ENCODE data around the gene NRAS. TPM values are rescaled to one million over a fixed set of nuclear protein-coding genes. Genes with fewer than 3 reads are reported as not detected.

NRAS gene
- polyA plus RNA-seq, 6 donors from 2014 or later, result 36.5 to 53.8 (median 46.8) TPM

DNA sequence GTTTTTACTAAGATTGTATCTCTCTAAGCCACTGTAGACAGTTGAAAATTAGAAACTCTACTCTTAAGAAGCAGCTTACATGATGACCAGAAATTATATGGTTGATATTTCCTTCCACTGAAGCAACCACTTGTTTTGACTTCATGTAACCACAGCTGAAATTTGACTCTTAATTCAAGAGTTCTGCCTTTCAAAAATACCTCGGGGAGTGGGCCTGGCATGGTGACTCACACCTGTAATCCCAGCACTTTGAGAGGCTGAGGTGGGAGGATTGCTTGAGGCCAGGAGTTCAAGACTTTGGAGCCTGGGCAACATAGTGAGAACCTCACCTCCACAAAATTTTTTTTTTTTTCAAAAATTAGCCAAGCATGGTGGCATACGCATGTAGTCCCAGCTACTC is 25.5 kb downstream of the NRAS start:
- no peak overlapping the region for H3K4me3 Mint-ChIP-seq
- no peak for ATAC-seq (ENCODE audit: low read depth in 2 of 2)
- no peak for DNase-seq
- no peaks in the 10 kb centered on the region for H3K36me3 Mint-ChIP-seq
- peaks cover 35 to 49% (median 43%) of the 10 kb centered on the region in 3 donors for H3K27me3 Mint-ChIP-seq
- H3K27ac Mint-ChIP-seq, result peak overlapping the region in 1 of 6 donors; percentile 61
- H3K9me3 Mint-ChIP-seq, result no peaks in the 10 kb centered on the region
- no peaks in the 10 kb centered on the region for H3K4me1 Mint-ChIP-seq

DNA sequence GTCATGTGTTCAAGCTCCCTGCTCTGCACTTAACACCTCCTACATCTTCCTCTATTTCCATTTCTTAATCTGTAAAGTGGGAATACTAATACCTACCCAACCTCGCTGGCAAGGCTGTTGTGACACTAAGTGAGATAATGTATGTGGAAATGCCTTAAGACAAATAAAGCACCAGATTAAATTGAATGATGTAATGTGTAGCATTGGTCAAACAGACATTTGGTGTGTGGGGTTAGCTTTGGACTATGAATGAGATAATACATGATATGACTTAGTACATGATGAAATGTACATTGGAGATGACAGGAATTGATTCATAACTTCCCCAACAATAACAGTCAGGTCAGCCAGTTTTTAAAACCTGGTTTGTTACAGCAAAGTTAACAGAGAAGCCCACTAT is 26.4 kb downstream of the NRAS start:
- no peak for ATAC-seq (ENCODE audit: low read depth in 2 of 2)
- Mint-ChIP-seq H3K27me3 (peaks cover 42 to 52% (median 47%) of the 10 kb centered on the region in 3 donors), H3K4me3 (no peak overlapping the region), H3K4me1 (no peaks in the 10 kb centered on the region), H3K36me3 (no peaks in the 10 kb centered on the region), H3K9me3 (no peaks in the 10 kb centered on the region), H3K27ac (no peak overlapping the region)
- DNase-seq, result no peak

GRCh38 chr1:114688526-114688925 is 28.0 kb downstream of the NRAS start:
- H3K4me3 Mint-ChIP-seq, result no peak overlapping the region
- no peak overlapping the region for H3K27ac Mint-ChIP-seq
- H3K27me3 Mint-ChIP-seq, result peaks cover 47 to 60% (median 59%) of the 10 kb centered on the region in 3 donors
- no peaks in the 10 kb centered on the region for H3K36me3 Mint-ChIP-seq
- DNase-seq (no peak), ATAC-seq (ENCODE audit: low read depth in 2 of 2) (no peak)
- H3K9me3 Mint-ChIP-seq, result no peaks in the 10 kb centered on the region
- H3K4me1 Mint-ChIP-seq, result no peaks in the 10 kb centered on the region

DNA sequence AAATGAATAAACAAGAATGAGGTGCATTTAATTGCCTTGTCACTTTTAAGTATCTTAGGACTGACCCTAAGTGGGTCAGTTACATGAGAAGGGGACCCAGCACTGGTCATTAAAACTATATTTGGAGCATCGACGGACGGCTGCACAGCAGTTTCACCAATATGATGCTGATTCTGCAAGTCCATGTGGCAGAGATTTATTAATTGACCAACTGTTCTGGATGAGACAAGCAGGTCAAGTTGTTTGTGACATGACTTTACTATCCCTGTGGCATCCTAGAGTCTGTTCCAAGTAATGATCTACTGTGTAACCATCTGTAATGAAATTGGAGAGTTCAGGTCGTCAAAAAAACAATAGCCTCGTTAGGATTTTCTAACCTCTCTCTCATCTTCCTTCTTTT is 30.7 kb downstream of the NRAS start:
- H3K4me3 Mint-ChIP-seq, result no peak overlapping the region
- H3K27ac Mint-ChIP-seq, result no peak overlapping the region
- DNase-seq (no peak), ATAC-seq (ENCODE audit: low read depth in 2 of 2) (no peak)
- no peaks in the 10 kb centered on the region for H3K9me3 Mint-ChIP-seq
- peaks cover 57 to 76% (median 59%) of the 10 kb centered on the region in 3 donors for H3K27me3 Mint-ChIP-seq
- no peaks in the 10 kb centered on the region for H3K4me1 Mint-ChIP-seq
- no peaks in the 10 kb centered on the region for H3K36me3 Mint-ChIP-seq

DNA sequence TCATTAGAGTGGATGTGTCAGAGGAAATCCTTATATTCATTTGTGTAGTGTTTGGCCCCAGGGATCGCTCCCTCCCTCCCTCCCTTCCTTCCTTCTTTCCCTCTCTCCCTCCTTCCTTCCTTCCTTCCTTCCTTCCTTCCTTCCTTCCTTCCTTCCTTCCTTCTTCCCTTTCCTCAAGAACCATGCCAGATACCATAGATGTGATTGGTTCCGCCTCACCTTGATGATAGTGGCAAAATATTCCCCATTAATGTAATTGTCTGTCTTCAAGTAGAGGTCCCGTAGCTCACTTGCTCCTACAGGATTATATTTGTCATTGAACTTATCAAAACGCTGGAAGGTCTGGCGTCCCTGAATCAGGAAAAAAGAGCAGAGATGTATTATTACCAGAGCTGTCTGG is 38.9 kb downstream of the NRAS start:
- H3K9me3 Mint-ChIP-seq, result no peaks in the 10 kb centered on the region
- H3K27ac Mint-ChIP-seq, result no peak overlapping the region
- H3K4me3 Mint-ChIP-seq, result no peak overlapping the region
- no peak for DNase-seq
- H3K27me3 Mint-ChIP-seq, result peaks cover 31 to 47% (median 46%) of the 10 kb centered on the region in 3 donors
- no peaks in the 10 kb centered on the region for H3K36me3 Mint-ChIP-seq
- no peak for ATAC-seq (ENCODE audit: low read depth in 2 of 2)
- no peaks in the 10 kb centered on the region for H3K4me1 Mint-ChIP-seq

DNA sequence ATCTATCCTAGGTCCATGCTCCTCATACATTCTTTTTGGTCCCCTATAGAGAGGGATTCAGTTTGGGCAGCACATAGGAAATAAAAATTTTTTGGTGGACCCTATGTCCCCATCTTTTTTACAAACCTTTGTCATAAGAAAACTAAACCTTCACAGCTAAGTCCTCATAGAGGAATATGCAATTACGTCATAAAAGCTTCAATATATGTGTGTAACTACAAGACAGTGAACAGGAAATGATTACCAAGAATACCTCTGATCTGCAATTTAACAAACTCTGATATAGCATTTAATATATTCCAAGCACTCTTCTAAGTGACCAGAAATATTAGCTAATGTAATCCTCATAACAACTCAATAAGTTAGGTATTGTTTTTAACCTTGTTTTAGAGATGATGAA is 40.5 kb downstream of the NRAS start:
- Mint-ChIP-seq H3K36me3 (no peaks in the 10 kb centered on the region), H3K4me3 (no peak overlapping the region), H3K27ac (no peak overlapping the region), H3K4me1 (no peaks in the 10 kb centered on the region), H3K9me3 (no peaks in the 10 kb centered on the region), H3K27me3 (peaks cover 36 to 40% (median 40%) of the 10 kb centered on the region in 3 donors)
- ATAC-seq (ENCODE audit: low read depth in 2 of 2) (no peak), DNase-seq (no peak)

DNA sequence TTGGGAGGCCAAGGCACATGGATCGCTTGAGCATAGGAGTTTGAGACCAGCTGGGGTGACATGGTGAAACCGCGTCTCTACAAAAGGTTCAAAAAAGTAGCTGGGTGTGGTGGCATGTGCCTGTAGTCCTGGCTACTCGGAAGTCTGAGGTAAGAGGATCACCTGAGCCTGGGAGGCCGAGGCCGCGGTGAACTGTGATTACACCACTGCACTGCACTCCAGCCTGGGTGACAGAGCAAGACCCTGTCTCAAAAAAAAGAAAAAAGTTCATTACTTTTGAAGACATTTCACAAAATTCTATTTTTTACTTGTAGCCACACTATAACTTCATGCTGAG is 44.7 kb downstream of the NRAS start:
- Mint-ChIP-seq H3K9me3 (no peaks in the 10 kb centered on the region), H3K4me3 (no peak overlapping the region), H3K27me3 (peaks cover 25 to 46% (median 35%) of the 10 kb centered on the region in 3 donors), H3K27ac (no peak overlapping the region), H3K36me3 (peaks cover 0 to 2% of the 10 kb centered on the region in 2 donors), H3K4me1 (peaks cover 0 to 10% (median 9%) of the 10 kb centered on the region in 3 donors)
- no peak for DNase-seq
- ATAC-seq (ENCODE audit: low read depth in 2 of 2), result no peak

GRCh38 chr1:114671011-114671938 is 45.3 kb downstream of the NRAS start:
- Mint-ChIP-seq H3K9me3 (no peaks in the 10 kb centered on the region), H3K4me1 (peaks cover 0 to 10% (median 9%) of the 10 kb centered on the region in 3 donors), H3K4me3 (peak overlapping the region in 4 of 8 donors; percentile 29 to 96 (median 68)), H3K36me3 (peaks cover 0 to 4% of the 10 kb centered on the region in 2 donors), H3K27me3 (peaks cover 21 to 46% (median 35%) of the 10 kb centered on the region in 3 donors), H3K27ac (peak overlapping the region in 1 of 6 donors; percentile 8)
- no peak for DNase-seq
- ATAC-seq (ENCODE audit: low read depth in 2 of 2), result no peak

GRCh38 chr1:114670083-114671010 is 46.2 kb downstream of the NRAS start:
- H3K27me3 Mint-ChIP-seq, result peaks cover 23 to 45% (median 35%) of the 10 kb centered on the region in 3 donors
- peak; percentile 80 for DNase-seq
- peaks cover 0 to 4% of the 10 kb centered on the region in 2 donors for H3K36me3 Mint-ChIP-seq

GRCh38 chr1:114669562-114670082 is 46.9 kb downstream of the NRAS start, which contains the start of gene DENND2C:
Gene DENND2C (minus strand): TSS chr1:114670049. CDS start chr1:114625984, 44,065 bp downstream.
- DNase-seq (no peak), ATAC-seq (ENCODE audit: low read depth in 2 of 2) (peak; percentile 61 to 64)
- Mint-ChIP-seq H3K9me3 (no peaks in the 10 kb centered on the region), H3K27me3 (peaks cover 23 to 39% (median 28%) of the 10 kb centered on the region in 3 donors), H3K36me3 (peaks cover 0 to 4% of the 10 kb centered on the region in 2 donors), H3K4me3 (peak within 1 kb of the TSS; percentile 89 to 98 (median 96)), H3K27ac (peak within 1 kb of the TSS in 5 of 6 donors; percentile 24 to 93 (median 79)), H3K4me1 (peaks cover 0 to 10% (median 9%) of the 10 kb centered on the region in 3 donors)

More at GRCh38 chr1:114670083-114671010, 46.2 kb downstream of the NRAS start:
- peak; percentile 95 to 96 for ATAC-seq (ENCODE audit: low read depth in 2 of 2)
- Mint-ChIP-seq H3K9me3 (no peaks in the 10 kb centered on the region), H3K4me3 (peak overlapping the region; percentile 89 to 98 (median 96)), H3K27ac (peak overlapping the region in 5 of 6 donors; percentile 24 to 93 (median 79)), H3K4me1 (peaks cover 0 to 10% (median 9%) of the 10 kb centered on the region in 3 donors)

DNA sequence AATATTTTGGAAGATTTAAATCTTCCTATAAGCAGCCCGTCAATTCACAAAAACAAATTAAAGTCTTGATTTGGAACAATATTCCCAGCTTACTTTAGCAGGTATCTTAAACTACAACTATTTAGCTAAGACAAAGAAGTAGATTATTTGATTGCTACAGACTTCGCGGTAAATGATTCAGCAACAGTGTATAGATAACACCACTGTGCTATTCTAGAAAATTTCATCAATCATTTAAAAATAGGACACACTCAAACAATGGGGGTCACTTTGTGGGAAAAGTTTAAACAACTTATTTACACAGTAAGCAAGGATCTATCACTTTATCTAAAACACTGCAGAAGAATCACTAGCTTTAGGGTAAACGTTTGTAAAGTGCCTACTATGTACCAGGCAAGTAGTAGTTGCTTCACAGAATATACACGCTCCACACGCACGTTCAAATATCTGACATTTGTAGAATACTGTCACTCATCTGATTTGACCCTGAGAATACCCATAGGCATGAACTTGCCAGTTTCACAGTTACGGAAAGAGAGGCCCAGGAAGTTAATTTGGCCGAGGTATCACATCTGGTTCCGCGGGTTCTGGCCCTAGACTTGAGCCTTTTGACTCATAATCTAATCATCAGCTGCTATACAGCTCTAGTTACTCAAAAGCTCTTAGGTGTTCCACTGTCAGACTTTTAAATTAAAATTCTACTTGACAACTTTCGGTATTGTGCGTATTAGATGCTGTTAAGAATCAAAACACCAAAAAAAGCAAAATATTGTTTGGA is 47.6 kb downstream of the NRAS start:
- no peak for DNase-seq

GRCh38 chr1:114668373-114668772 is 48.2 kb downstream of the NRAS start:
- H3K27ac Mint-ChIP-seq, result no peak overlapping the region
- H3K9me3 Mint-ChIP-seq, result no peaks in the 10 kb centered on the region
- DNase-seq, result no peak
- H3K4me3 Mint-ChIP-seq, result peak overlapping the region in 2 of 8 donors; percentile 90 to 98
- H3K4me1 Mint-ChIP-seq, result peaks cover 0 to 10% (median 9%) of the 10 kb centered on the region in 3 donors
- peaks cover 0 to 4% of the 10 kb centered on the region in 2 donors for H3K36me3 Mint-ChIP-seq
- H3K27me3 Mint-ChIP-seq, result peaks cover 20 to 34% (median 20%) of the 10 kb centered on the region in 3 donors
- no peak for ATAC-seq (ENCODE audit: low read depth in 2 of 2)

More for the DNA sequence above, 47.6 kb downstream of the NRAS start:
- Mint-ChIP-seq H3K27ac (peak overlapping the region in 3 of 6 donors; percentile 13 to 26 (median 24)), H3K4me1 (peaks cover 0 to 10% (median 9%) of the 10 kb centered on the region in 3 donors), H3K4me3 (peak overlapping the region; percentile 89 to 98 (median 96)), H3K36me3 (peaks cover 0 to 4% of the 10 kb centered on the region in 2 donors), H3K9me3 (no peaks in the 10 kb centered on the region), H3K27me3 (peaks cover 21 to 35% (median 23%) of the 10 kb centered on the region in 3 donors)
- no peak for ATAC-seq (ENCODE audit: low read depth in 2 of 2)

Data from naive B cell (primary cell).